A673 (cell line): ENCODE data around the gene DLG4.

ENCODE experiments used
- CTCF ChIP-seq: fragments of 300-800, 200-600 bp; sonication (generic); conservative IDR thresholded peaks from 2 replicates; pipeline ENCODE4 v1.5.1; 2017; ENCODE audit warnings: low read depth, mild to moderate bottlenecking, antibody characterized with exemption, low read length, moderate library complexity, mixed read lengths
- EZH2 ChIP-seq: fragments of 200-600 bp; sonication (generic); IDR thresholded peaks from 2 replicates; pipeline ENCODE4 v1.6.1; 2017; ENCODE audit warnings: borderline replicate concordance, low read depth, mild to moderate bottlenecking, mixed read lengths, antibody characterized with exemption, low read length; ENCODE audit not compliant: poor library complexity, severe bottlenecking

DNA sequence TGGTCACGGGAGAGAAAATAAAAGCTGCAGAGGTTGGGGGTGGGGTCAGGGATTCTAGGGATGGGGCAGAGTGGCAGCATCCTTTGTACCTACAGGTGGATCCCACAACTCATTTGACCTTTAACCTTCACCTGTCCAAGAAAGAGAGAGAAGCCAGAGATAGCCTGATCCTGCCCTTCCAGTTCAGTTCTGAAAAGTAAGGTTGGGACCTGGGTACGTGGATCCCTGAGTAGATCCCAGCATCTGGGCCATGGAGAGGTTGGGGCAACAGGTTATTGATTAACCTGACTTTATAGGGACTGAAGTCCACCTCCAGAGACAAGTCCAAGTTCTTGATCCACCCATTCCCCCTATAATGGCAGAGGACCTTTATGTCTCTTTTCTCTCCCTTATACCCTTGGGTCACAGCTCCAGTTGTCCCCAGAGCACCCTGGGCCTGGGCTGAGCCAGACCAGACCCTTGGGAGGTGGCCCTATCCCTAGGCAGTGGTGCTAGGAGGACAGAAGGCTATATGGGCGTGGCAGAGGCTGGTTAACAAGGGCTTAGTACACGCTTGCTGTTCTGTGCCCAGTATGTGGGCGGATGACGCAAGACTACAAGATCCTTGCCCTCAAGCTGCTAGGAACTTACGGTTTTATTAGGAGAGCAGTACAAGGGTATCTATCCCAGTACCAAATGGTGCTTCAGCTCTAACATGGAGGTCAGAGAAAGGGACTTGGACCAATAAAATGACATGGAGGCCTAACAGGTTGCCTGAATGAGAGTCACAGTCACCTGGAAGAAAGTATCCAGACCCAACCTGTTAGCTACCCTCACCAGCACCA is 39.3 kb upstream of the DLG4 start:
- TF ChIP-seq CTCF (no peak), EZH2 (no peak)
